Glomerular visceral epithelial cell (primary cell): ENCODE data around the gene ENPP5.
"Not testable (repeated sequence)": the region's sequence is repeated elsewhere in the genome, so short reads cannot be mapped to it uniquely, and the experiment has no call there.

Experiments
- DNase-seq: peaks from one replicate; pipeline ENCODE4 v3.0.0-alpha.2; 2016; ENCODE audit errors: extremely low spot score

ENPP5 gene

GRCh38 chr6:46175446-46175845, 4.7 kb upstream of the ENPP5 start:
- no peak for DNase-seq

GRCh38 chr6:46174904-46175303, 4.1 kb upstream of the ENPP5 start:
- DNase-seq = no peak

- no peak for DNase-seq
Measured at GRCh38 chr6:46172176-46172575, 1.4 kb upstream of the ENPP5 start.

GRCh38 chr6:46160102-46160501, 10.7 kb downstream of the ENPP5 start:
- DNase-seq = no peak

- DNase-seq = no peak
Measured at GRCh38 chr6:46159229-46159628, 11.6 kb downstream of the ENPP5 start.

GRCh38 chr6:46156701-46157100, 14.1 kb downstream of the ENPP5 start:
- no peak for DNase-seq

- DNase-seq = not testable (repeated sequence)
Measured at GRCh38 chr6:46149066-46149465, 21.7 kb downstream of the ENPP5 start.

- no peak for DNase-seq
Measured at GRCh38 chr6:46144270-46144669, 26.5 kb downstream of the ENPP5 start.

- DNase-seq = no peak
Measured at GRCh38 chr6:46138281-46138680, 32.5 kb downstream of the ENPP5 start.

- DNase-seq = no peak
Measured at GRCh38 chr6:46137387-46137786, 33.4 kb downstream of the ENPP5 start.

- no peak for DNase-seq
Measured at GRCh38 chr6:46136831-46137230, 33.9 kb downstream of the ENPP5 start.

GRCh38 chr6:46135176-46135575, 35.6 kb downstream of the ENPP5 start:
- DNase-seq = no peak

GRCh38 chr6:46134216-46134615, 36.6 kb downstream of the ENPP5 start:
- no peak for DNase-seq

GRCh38 chr6:46131291-46131690, 39.5 kb downstream of the ENPP5 start:
- DNase-seq = not testable (repeated sequence)

GRCh38 chr6:46130666-46131065, 40.1 kb downstream of the ENPP5 start:
- no peak for DNase-seq

GRCh38 chr6:46129629-46130511, 40.9 kb downstream of the ENPP5 start, which contains the start of gene ENPP4:
Gene ENPP4, plus strand, starts transcription at chr6:46129989. Its CDS starts 9,595 bp downstream, at chr6:46139584.
- DNase-seq = peak; percentile 97

GRCh38 chr6:46129291-46129628, 41.5 kb downstream of the ENPP5 start:
- no peak for DNase-seq

- DNase-seq = no peak
Measured at GRCh38 chr6:46128476-46128875, 42.3 kb downstream of the ENPP5 start.

- not testable (repeated sequence) for DNase-seq
Measured at GRCh38 chr6:46119679-46120078, 51.1 kb downstream of the ENPP5 start.

GRCh38 chr6:46118836-46119235, 51.9 kb downstream of the ENPP5 start:
- DNase-seq = no peak

GRCh38 chr6:46118157-46118556, 52.6 kb downstream of the ENPP5 start:
- DNase-seq = no peak

GRCh38 chr6:46116289-46116688, 54.5 kb downstream of the ENPP5 start:
- DNase-seq = no peak

GRCh38 chr6:46115634-46116033, 55.1 kb downstream of the ENPP5 start:
- no peak for DNase-seq

- DNase-seq = no peak
Measured at GRCh38 chr6:46113370-46113769, 57.4 kb downstream of the ENPP5 start.
